Measurements from ENCODE around the gene MPPED1. TPM values are rescaled to one million over a fixed set of nuclear protein-coding genes. Genes with fewer than 3 reads are reported as not detected.

The MPPED1 gene
- total RNA-seq, 1 experiment from 2014 or later = not detected

DNA sequence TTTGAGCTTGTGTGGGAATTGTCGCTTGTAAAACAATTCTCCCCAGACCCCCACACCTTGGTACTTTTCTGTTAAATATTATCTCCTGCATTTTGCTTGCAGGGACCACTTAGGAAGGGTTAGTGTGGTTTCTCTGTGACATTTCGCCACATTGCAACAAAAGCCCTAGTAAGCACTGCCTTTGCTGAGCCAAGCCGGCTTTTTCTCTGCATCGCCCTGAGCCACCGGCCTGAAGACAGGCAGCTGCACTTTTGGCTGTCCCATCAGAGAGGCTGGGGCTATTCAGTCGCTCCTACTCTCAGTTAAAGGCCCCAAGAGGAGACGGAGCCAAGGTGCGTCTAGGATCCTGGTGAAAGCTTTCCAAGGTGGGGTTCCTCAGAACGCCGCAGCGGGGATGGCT, 5.7 kb downstream of the MPPED1 start:
- peaks cover 91% of the 10 kb centered on the region for H3K27me3 Mint-ChIP-seq (ENCODE audit: insufficient read depth, unreplicated experiment)
- CTCF ChIA-PET = interaction anchor here (0.7 to 1.2 kb wide), 2 partner anchors 78 to 1339 kb away, joined by 4 to 8 read pairs; no protein-coding TSS in a partner anchor
- TF ChIP-seq, protein P1, sequence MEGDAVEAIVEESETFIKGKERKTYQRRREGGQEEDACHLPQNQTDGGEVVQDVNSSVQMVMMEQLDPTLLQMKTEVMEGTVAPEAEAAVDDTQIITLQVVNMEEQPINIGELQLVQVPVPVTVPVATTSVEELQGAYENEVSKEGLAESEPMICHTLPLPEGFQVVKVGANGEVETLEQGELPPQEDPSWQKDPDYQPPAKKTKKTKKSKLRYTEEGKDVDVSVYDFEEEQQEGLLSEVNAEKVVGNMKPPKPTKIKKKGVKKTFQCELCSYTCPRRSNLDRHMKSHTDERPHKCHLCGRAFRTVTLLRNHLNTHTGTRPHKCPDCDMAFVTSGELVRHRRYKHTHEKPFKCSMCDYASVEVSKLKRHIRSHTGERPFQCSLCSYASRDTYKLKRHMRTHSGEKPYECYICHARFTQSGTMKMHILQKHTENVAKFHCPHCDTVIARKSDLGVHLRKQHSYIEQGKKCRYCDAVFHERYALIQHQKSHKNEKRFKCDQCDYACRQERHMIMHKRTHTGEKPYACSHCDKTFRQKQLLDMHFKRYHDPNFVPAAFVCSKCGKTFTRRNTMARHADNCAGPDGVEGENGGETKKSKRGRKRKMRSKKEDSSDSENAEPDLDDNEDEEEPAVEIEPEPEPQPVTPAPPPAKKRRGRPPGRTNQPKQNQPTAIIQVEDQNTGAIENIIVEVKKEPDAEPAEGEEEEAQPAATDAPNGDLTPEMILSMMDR (IDR thresholded peaks at IDR 0.05; ENCODE audit: unreplicated experiment) = no peak
- BruUV-seq (replicated peaks) = no TSS peak
- H3K27ac Mint-ChIP-seq (ENCODE audit: low read depth, unreplicated experiment) = no peak overlapping the region
- DNase-seq (ENCODE audit: unreplicated experiment) = no peak
- H3K4me3 Mint-ChIP-seq (ENCODE audit: unreplicated experiment) = no peak overlapping the region
- no peaks in the 10 kb centered on the region for H3K4me1 Mint-ChIP-seq (ENCODE audit: insufficient read depth, unreplicated experiment)
- intact Hi-C loops (cut with micrococcal nuclease) = no loop called here
- POLR2A ChIA-PET = no interaction called here
- H3K9me3 Mint-ChIP-seq (ENCODE audit: unreplicated experiment) = no peaks in the 10 kb centered on the region
- no peaks in the 10 kb centered on the region for H3K36me3 Mint-ChIP-seq (ENCODE audit: insufficient read depth, unreplicated experiment)

DNA sequence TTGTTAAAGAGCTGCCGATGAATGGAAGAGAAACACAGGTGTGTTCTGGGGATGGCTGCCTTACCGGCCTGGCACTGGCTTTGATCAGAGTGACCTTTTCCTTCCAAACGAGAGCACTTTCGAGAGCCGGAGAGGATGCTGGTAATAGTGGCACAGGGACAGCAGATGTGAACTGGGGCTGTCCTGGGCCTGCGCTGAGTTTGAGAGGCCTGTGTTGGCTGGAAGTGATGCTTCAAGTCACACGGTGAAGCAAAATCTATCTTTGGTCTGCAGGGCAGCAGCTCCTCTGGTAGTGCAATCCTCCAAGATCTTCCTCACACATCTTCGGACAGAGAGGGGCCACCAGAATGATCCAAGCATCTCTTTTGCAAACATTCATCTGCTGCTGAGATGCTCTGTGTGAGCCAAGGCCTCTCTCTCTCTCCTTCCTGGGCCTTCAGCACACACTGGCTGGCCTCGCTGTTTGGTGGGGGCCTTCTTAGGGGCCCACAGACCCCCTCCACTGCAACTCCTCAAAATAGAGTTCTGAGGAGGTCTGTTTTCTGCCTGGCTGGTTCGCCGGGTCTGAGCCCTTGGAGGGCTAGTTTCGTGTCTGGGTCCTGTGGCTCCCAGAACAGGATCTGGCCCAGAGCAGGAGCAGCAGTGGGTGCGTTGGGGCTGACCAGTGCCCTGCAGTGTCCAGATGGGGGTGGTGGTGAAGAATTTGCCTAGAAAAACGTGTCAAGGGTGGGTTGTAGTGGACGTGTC, 6.4 kb downstream of the MPPED1 start:
- intact Hi-C loops (cut with micrococcal nuclease) = no loop called here
- no peaks in the 10 kb centered on the region for H3K9me3 Mint-ChIP-seq (ENCODE audit: unreplicated experiment)
- H3K4me1 Mint-ChIP-seq (ENCODE audit: insufficient read depth, unreplicated experiment) = no peaks in the 10 kb centered on the region
- DNase-seq (ENCODE audit: unreplicated experiment) = no peak
- H3K27me3 Mint-ChIP-seq (ENCODE audit: insufficient read depth, unreplicated experiment) = peaks cover 91% of the 10 kb centered on the region
- BruUV-seq (replicated peaks) = no TSS peak
- no peak overlapping the region for H3K4me3 Mint-ChIP-seq (ENCODE audit: unreplicated experiment)
- no peaks in the 10 kb centered on the region for H3K36me3 Mint-ChIP-seq (ENCODE audit: insufficient read depth, unreplicated experiment)
- ChIA-PET POLR2A (no interaction called here), CTCF (no interaction called here)
- no peak overlapping the region for H3K27ac Mint-ChIP-seq (ENCODE audit: low read depth, unreplicated experiment)
- TF ChIP-seq, protein P1 (IDR thresholded peaks at IDR 0.05; ENCODE audit: unreplicated experiment) = no peak

DNA sequence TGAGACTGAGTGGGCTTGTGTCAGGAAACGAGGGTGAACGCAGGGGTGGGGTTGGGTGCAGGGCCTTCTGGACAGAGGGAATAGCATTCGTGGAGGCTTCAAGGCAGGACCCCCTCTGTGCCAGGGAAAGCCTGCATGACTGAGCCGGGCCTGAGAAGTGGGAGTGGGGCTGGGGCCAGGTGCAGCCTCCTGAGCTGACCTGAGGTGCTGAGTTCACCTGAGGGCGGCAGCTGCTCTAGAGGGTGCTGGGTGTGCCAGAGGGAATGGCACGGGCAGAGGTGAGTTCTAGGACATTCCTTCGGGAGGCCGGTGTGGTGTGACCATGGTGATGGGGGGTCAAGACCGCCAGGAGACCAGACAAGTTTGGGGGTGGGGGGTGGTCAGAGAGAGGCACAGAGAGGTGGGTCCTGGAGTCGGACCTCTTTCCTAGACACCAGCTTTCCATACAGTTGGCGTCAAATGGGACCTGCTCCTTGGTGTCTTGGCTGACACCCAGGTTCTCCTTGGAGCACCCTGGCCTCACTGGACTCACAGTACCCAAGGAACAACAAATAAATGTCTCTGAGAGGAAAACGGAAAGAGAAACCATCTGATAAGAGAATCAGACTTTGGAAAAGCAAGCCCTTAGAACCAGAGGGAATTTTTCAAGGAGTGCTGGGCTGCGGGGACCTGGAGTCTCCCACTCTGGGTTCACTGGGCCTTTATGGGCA, 7.7 kb downstream of the MPPED1 start:
- TF ChIP-seq, protein P1 (IDR thresholded peaks at IDR 0.05; ENCODE audit: unreplicated experiment) = no peak
- no peaks in the 10 kb centered on the region for H3K36me3 Mint-ChIP-seq (ENCODE audit: insufficient read depth, unreplicated experiment)
- ChIA-PET POLR2A (no interaction called here), CTCF (no interaction called here)
- H3K4me3 Mint-ChIP-seq (ENCODE audit: unreplicated experiment) = no peak overlapping the region
- intact Hi-C loops (cut with micrococcal nuclease) = no loop called here
- BruUV-seq (replicated peaks) = no TSS peak
- no peaks in the 10 kb centered on the region for H3K4me1 Mint-ChIP-seq (ENCODE audit: insufficient read depth, unreplicated experiment)
- no peak overlapping the region for H3K27ac Mint-ChIP-seq (ENCODE audit: low read depth, unreplicated experiment)
- no peaks in the 10 kb centered on the region for H3K9me3 Mint-ChIP-seq (ENCODE audit: unreplicated experiment)
- H3K27me3 Mint-ChIP-seq (ENCODE audit: insufficient read depth, unreplicated experiment) = peaks cover 90% of the 10 kb centered on the region
- DNase-seq (ENCODE audit: unreplicated experiment) = no peak

DNA sequence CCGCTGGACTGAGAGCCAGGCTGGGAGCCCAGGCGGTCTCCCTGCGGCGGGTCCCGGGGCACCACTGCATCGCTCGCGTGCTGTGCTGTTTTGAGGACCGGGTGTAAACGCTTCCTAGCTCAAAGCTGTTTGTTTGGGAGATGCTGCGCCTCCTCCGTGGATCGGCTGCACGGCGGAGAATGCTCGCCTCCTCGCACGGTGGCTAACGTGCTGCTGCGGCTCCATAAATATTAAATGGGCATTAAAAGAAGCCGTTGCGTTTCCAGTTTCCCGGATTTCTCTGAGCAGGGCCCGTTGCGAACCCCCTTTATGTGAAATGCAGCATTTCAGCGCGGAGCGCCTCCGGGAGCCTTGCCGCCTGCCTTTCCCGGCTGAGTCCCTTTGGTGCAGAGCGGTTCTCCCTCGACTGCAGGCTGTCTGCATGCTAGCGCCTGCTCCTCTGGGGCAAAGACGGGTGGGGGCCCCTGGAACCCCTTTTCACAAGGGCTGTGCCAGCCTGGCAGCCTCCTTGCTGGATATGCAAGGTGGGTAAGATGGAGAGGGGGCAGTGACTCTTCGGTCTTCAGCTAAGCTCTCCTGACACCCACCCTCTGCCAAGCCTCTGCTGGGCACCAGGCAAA, 9.3 kb downstream of the MPPED1 start:
- Mint-ChIP-seq H3K4me1 (ENCODE audit: insufficient read depth, unreplicated experiment) (no peaks in the 10 kb centered on the region), H3K4me3 (ENCODE audit: unreplicated experiment) (no peak overlapping the region), H3K27me3 (ENCODE audit: insufficient read depth, unreplicated experiment) (peaks cover 77% of the 10 kb centered on the region), H3K9me3 (ENCODE audit: unreplicated experiment) (no peaks in the 10 kb centered on the region), H3K36me3 (ENCODE audit: insufficient read depth, unreplicated experiment) (no peaks in the 10 kb centered on the region), H3K27ac (ENCODE audit: low read depth, unreplicated experiment) (no peak overlapping the region)
- TF ChIP-seq, protein P1 (IDR thresholded peaks at IDR 0.05; ENCODE audit: unreplicated experiment) = no peak
- POLR2A ChIA-PET = interaction anchor here (0.8 kb wide), 1 partner anchor 69 kb away, joined by 3 read pairs; no protein-coding TSS in a partner anchor
- intact Hi-C loops (cut with micrococcal nuclease) = no loop called here
- CTCF ChIA-PET = no interaction called here
- BruUV-seq (replicated peaks) = no TSS peak
- DNase-seq (ENCODE audit: unreplicated experiment) = no peak

All from MCF 10A (cell line).